Keratinocyte (primary cell): Measurements from ENCODE around the gene DPY19L1.

Experiments
- CTCF ChIP-seq, 3 experiments: IDR thresholded peaks in 1 of 3; conservative IDR thresholded peaks in 1 of 3; optimal IDR thresholded peaks in 1 of 3; 2 replicates in 2 of 3; 3 replicates in 1 of 3; pipeline versions ENCODE3 to v1.5.1; 2011; ENCODE audit warnings: low read length in 3 of 3, mild to moderate bottlenecking in 3 of 3, moderate library complexity in 2 of 3, control low read depth in 1 of 3, inconsistent platforms in 1 of 3; ENCODE audit not compliant: insufficient read depth in 2 of 3; ENCODE audit errors: extremely low read depth in 1 of 3
- EZH2 ChIP-seq: IDR thresholded peaks from one replicate; pipeline ENCODE4 v1.6.1; 2012; ENCODE audit warnings: inconsistent platforms, mild to moderate bottlenecking, low read length, moderate library complexity

- no peak for TF ChIP-seq CTCF (optimal IDR thresholded peaks at IDR 0.05 in 1 of 3, IDR thresholded peaks at IDR 0.05 in 1 of 3, conservative IDR thresholded peaks at IDR 0.05 in 1 of 3; ENCODE audit: extremely low read depth in 1 of 3, insufficient read depth in 2 of 3, low read length in 3 of 3)
- TF ChIP-seq EZH2: no peak
These were observed 41.5 kb downstream of the DPY19L1 start for GRCh38 chr7:34995757-34996156.
